Left lung (tissue), 10 donors: ENCODE measurements around the gene PRKN. TPM values are rescaled to one million over a fixed set of nuclear protein-coding genes. Genes with fewer than 3 reads are reported as not detected.

Experiments used
- ATAC-seq: fragments of 200-7000 bp; cut with Tn5 transposase; one replicate; pipeline ENCODE4 v1.9.1; 2020; ENCODE audit warnings: moderate library complexity
- DNase-seq, 4 donors: peaks; one replicate each; pipeline ENCODE4 v3.0.0-alpha.2; 2013 to 2020
- H3K27ac ChIP-seq, 2 donors: fragments of 200-600 bp; sonication (generic) in 1 of 2; one replicate each; pipeline versions ENCODE4 v1.5.0 to v1.8.0; 2020 to 2021
- H3K27me3 ChIP-seq, 2 donors: fragments of 200-600 bp; sonication (generic) in 1 of 2; one replicate each; pipeline versions ENCODE4 v1.5.0 to v1.8.0; 2020 to 2021
- H3K36me3 ChIP-seq, 2 donors: fragments of 200-600 bp; sonication (generic) in 1 of 2; one replicate each; pipeline versions ENCODE4 v1.5.0 to v1.8.0; 2020 to 2021
- H3K4me1 ChIP-seq, 2 donors: fragments of 200-600 bp; one replicate each; pipeline ENCODE4 v1.8.0; 2021
- H3K4me3 ChIP-seq, 2 donors: fragments of 200-600 bp; sonication (generic) in 1 of 2; one replicate each; pipeline versions ENCODE4 v1.5.0 to v1.8.0; 2020 to 2021; ENCODE audit warnings: mild to moderate bottlenecking in 1 of 2
- H3K9me3 ChIP-seq, 2 donors: fragments of 200-600 bp; sonication (generic) in 1 of 2; one replicate each; pipeline versions ENCODE4 v1.5.0 to v1.8.0; 2020 to 2021
- CTCF ChIP-seq, 2 donors: fragments of 200-600 bp; sonication (generic) in 1 of 2; IDR thresholded peaks; one replicate each; pipeline versions ENCODE4 v1.5.0 to v1.8.0; 2021; ENCODE audit warnings: antibody characterized with exemption in 2 of 2
- intact Hi-C, 2 donors: fragments of 100-400 bp; cut with DNase I; formaldehyde crosslinking; loops; one replicate each; pipeline versions ENCODE4 v1.11.2 to v1.14.2; 2022
- polyA plus RNA-seq, 6 donors: library from polyadenylated mRNA; unstranded; fragments of 120-200 nt; gene quantifications; one replicate each; pipeline ENCODE4 v1.2.1, GENCODE V29; 2013; ENCODE audit not compliant: insufficient read length in 6 of 6
- total RNA-seq, 2 donors: library from RNA; stranded (reverse); fragmentation: NEBNext Ultra II Directional; extraction: Animal tissue kit (Norgen Biotek cat#: 25700); gene quantifications; one replicate each; pipeline ENCODE4 v1.2.1, GENCODE V29; 2021
- donor health status: DM: no; HTN: yes; CAD: no.
- donor health status: DM: no; HTN: no; CAD: no.

PRKN gene
- total and polyA plus RNA-seq, 8 donors: 1.9 to 4.3 (median 2.5) TPM

- no peaks in the 10 kb centered on the region for H3K36me3 ChIP-seq
- intact Hi-C loops: no loop called here
- no peaks in the 10 kb centered on the region for H3K4me1 ChIP-seq
- no peak overlapping the region for H3K4me3 ChIP-seq
- no peaks in the 10 kb centered on the region for H3K27me3 ChIP-seq
- ATAC-seq (no peak), DNase-seq (no peak)
- H3K27ac ChIP-seq: no peak overlapping the region
- H3K9me3 ChIP-seq: no peaks in the 10 kb centered on the region
- TF ChIP-seq CTCF (IDR thresholded peaks at IDR 0.05): no peak
Observed at GRCh38 chr6:162644153-162644552, 83.4 kb downstream of the PRKN start.

- Histone ChIP-seq H3K36me3 (no peaks in the 10 kb centered on the region), H3K4me1 (no peaks in the 10 kb centered on the region), H3K4me3 (no peak overlapping the region), H3K9me3 (no peaks in the 10 kb centered on the region), H3K27ac (no peak overlapping the region), H3K27me3 (no peaks in the 10 kb centered on the region)
- no peak for TF ChIP-seq CTCF (IDR thresholded peaks at IDR 0.05)
- ATAC-seq (no peak), DNase-seq (no peak)
- intact Hi-C loops: no loop called here
Observed at GRCh38 chr6:162640756-162641155, 86.8 kb downstream of the PRKN start.

GRCh38 chr6:162639951-162640350 is 87.6 kb downstream of the PRKN start:
- no peak for TF ChIP-seq CTCF (IDR thresholded peaks at IDR 0.05)
- no peaks in the 10 kb centered on the region for H3K9me3 ChIP-seq
- H3K4me3 ChIP-seq: no peak overlapping the region
- no peaks in the 10 kb centered on the region for H3K4me1 ChIP-seq
- no peaks in the 10 kb centered on the region for H3K36me3 ChIP-seq
- no peaks in the 10 kb centered on the region for H3K27me3 ChIP-seq
- no peak for DNase-seq
- no peak for ATAC-seq
- no peak overlapping the region for H3K27ac ChIP-seq
- intact Hi-C loops: no loop called here

- no peaks in the 10 kb centered on the region for H3K4me1 ChIP-seq
- no peak overlapping the region for H3K4me3 ChIP-seq
- no peak for DNase-seq
- H3K27ac ChIP-seq: no peak overlapping the region
- no peak for ATAC-seq
- no peaks in the 10 kb centered on the region for H3K9me3 ChIP-seq
- no peak for TF ChIP-seq CTCF (IDR thresholded peaks at IDR 0.05)
- no peaks in the 10 kb centered on the region for H3K27me3 ChIP-seq
- intact Hi-C loops: no loop called here
- no peaks in the 10 kb centered on the region for H3K36me3 ChIP-seq
Observed at GRCh38 chr6:162638931-162639574, 88.5 kb downstream of the PRKN start.

GRCh38 chr6:162637317-162637716 is 90.2 kb downstream of the PRKN start:
- TF ChIP-seq CTCF (IDR thresholded peaks at IDR 0.05): no peak
- H3K36me3 ChIP-seq: no peaks in the 10 kb centered on the region

More at GRCh38 chr6:162637317-162637716, 90.2 kb downstream of the PRKN start:
- ATAC-seq (no peak), DNase-seq (no peak)
- Histone ChIP-seq H3K4me1 (no peaks in the 10 kb centered on the region), H3K4me3 (no peak overlapping the region), H3K27ac (no peak overlapping the region), H3K9me3 (no peaks in the 10 kb centered on the region), H3K27me3 (no peaks in the 10 kb centered on the region)
- intact Hi-C loops: no loop called here
